Thyroid gland (tissue), 4 donors: Measurements from ENCODE around the gene WDR26.

Source experiments
- POLR2A ChIP-seq, 2 donors: fragments of 450-650 bp; IDR thresholded peaks; one replicate each; pipeline ENCODE4 v1.6.1; 2017; ENCODE audit warnings: antibody characterized with exemption in 2 of 2, mild to moderate bottlenecking in 2 of 2, moderate library complexity in 1 of 2
- TF ChIP-seq, protein P1 (sequence below), 6 experiments: fragments of 200-600 bp in 3 of 6; fragments of 450-650 bp in 3 of 6; sonication (generic) in 3 of 6; IDR thresholded peaks; one replicate each; pipeline ENCODE4 v1.5.1; 2016 to 2019; ENCODE audit warnings: antibody characterized with exemption in 6 of 6, mild to moderate bottlenecking in 2 of 6, inconsistent platforms in 1 of 6, moderate library complexity in 1 of 6

DNA sequence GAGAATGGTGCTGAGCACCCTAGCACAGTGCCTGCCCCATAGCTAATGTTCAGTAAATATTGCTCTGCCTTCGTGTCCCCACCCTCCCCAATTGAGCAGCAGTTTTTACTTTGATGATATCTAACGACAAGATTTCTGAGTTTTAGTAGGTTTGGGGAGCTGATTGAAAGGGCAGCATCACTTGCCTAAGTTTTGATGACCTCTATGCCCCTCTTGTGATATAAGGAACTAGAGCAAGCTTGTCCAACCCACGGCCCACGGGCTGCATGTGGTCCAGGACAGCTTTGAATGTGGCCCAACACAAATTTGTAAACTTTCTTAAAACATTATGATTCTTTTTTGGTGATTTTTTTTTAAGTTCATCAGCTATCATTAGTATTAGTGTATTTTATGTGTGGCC, 76.4 kb downstream of the WDR26 start:
- TF ChIP-seq, protein P1, sequence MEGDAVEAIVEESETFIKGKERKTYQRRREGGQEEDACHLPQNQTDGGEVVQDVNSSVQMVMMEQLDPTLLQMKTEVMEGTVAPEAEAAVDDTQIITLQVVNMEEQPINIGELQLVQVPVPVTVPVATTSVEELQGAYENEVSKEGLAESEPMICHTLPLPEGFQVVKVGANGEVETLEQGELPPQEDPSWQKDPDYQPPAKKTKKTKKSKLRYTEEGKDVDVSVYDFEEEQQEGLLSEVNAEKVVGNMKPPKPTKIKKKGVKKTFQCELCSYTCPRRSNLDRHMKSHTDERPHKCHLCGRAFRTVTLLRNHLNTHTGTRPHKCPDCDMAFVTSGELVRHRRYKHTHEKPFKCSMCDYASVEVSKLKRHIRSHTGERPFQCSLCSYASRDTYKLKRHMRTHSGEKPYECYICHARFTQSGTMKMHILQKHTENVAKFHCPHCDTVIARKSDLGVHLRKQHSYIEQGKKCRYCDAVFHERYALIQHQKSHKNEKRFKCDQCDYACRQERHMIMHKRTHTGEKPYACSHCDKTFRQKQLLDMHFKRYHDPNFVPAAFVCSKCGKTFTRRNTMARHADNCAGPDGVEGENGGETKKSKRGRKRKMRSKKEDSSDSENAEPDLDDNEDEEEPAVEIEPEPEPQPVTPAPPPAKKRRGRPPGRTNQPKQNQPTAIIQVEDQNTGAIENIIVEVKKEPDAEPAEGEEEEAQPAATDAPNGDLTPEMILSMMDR (IDR thresholded peaks at IDR 0.05): no peak
- no peak for TF ChIP-seq POLR2A (IDR thresholded peaks at IDR 0.05)
